Tibial artery (tissue), 4 donors: ENCODE measurements around the gene CCDC43.
A peak's percentile ranks its signal among the peaks of the same experiment; 100 is the strongest.

Experiments used
- DNase-seq, 2 donors: peaks; one replicate each; pipeline ENCODE4 v3.0.0-alpha.2; 2019
- H3K27ac ChIP-seq, 2 donors: fragments of 200-600 bp; sonication (generic) in 1 of 2; 1 replicate in 1 of 2; 2 replicates in 1 of 2; pipeline ENCODE4 v1.5.1; 2018 to 2019; ENCODE audit warnings: mild to moderate bottlenecking in 1 of 2
- H3K27me3 ChIP-seq, 2 donors: fragments of 200-600 bp; sonication (generic) in 1 of 2; one replicate each; pipeline versions ENCODE4 v1.5.1 to v1.6.0; 2016 to 2019
- H3K36me3 ChIP-seq, 3 donors: fragments of 200-600 bp; sonication (generic) in 2 of 3; one replicate each; pipeline ENCODE4 v1.5.1; 2016 to 2019; ENCODE audit warnings: mild to moderate bottlenecking in 2 of 3
- H3K4me1 ChIP-seq, 4 donors: fragments of 200-600 bp; sonication (generic) in 2 of 4; 1 replicate in 3 of 4; 2 replicates in 1 of 4; pipeline ENCODE4 v1.5.1; 2016 to 2019
- H3K4me3 ChIP-seq, 2 donors: fragments of 200-600 bp; sonication (generic) in 1 of 2; 1 replicate in 1 of 2; 2 replicates in 1 of 2; pipeline ENCODE4 v1.5.1; 2018 to 2019; ENCODE audit warnings: mild to moderate bottlenecking in 2 of 2
- H3K9me3 ChIP-seq, 3 donors: fragments of 200-600 bp; sonication (generic) in 1 of 3; one replicate each; pipeline ENCODE4 v1.5.1; 2016 to 2019
- intact Hi-C: fragments of 100-400 bp; cut with DNase I; formaldehyde crosslinking; loops from one replicate; pipeline ENCODE4 v1.15.0; 2023; ENCODE audit warnings: low total_unique reads
- TF ChIP-seq, protein P1 (sequence below), 2 experiments: fragments of 200-600 bp in 1 of 2; fragments of 450-650 bp in 1 of 2; IDR thresholded peaks; one replicate each; pipeline ENCODE4 v1.5.1; 2017 to 2019; ENCODE audit warnings: antibody characterized with exemption in 2 of 2, mild to moderate bottlenecking in 1 of 2, moderate library complexity in 1 of 2

The CCDC43 gene

DNA sequence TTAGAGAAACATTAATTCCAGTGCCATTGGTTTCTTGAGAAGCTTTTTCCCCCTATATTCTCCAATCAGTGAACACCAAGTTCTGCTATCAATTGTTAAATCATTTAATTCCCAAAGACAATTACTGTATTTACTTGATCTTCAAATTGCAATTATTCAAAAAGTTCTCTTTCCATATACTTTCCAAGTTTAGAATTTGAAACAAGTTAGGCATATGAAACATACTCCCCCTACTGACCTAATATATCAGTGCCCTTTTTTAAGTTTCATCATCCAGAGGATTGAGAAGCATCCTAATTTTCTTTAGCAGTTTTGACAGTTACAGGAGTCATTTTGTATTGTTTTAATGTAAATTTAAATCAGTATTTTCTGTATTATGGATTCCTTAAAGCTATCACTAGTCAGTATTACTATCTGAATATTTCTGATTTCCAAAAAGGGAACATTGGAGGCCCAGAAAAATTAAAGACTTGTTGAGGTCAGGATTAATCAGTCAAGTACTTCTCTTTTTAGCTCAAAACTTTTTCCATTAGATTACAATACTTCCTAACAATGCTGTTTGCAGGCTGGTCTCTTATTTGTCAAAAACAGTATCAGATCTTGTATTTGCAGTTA, 17.0 kb downstream of the CCDC43 start:
- no peak for DNase-seq
- H3K4me3 ChIP-seq, result no peak overlapping the region
- H3K4me1 ChIP-seq, result no peaks in the 10 kb centered on the region
- H3K36me3 ChIP-seq, result peaks cover 0 to 11% (median 0%) of the 10 kb centered on the region in 3 donors
- H3K27ac ChIP-seq, result no peak overlapping the region
- TF ChIP-seq, protein P1, sequence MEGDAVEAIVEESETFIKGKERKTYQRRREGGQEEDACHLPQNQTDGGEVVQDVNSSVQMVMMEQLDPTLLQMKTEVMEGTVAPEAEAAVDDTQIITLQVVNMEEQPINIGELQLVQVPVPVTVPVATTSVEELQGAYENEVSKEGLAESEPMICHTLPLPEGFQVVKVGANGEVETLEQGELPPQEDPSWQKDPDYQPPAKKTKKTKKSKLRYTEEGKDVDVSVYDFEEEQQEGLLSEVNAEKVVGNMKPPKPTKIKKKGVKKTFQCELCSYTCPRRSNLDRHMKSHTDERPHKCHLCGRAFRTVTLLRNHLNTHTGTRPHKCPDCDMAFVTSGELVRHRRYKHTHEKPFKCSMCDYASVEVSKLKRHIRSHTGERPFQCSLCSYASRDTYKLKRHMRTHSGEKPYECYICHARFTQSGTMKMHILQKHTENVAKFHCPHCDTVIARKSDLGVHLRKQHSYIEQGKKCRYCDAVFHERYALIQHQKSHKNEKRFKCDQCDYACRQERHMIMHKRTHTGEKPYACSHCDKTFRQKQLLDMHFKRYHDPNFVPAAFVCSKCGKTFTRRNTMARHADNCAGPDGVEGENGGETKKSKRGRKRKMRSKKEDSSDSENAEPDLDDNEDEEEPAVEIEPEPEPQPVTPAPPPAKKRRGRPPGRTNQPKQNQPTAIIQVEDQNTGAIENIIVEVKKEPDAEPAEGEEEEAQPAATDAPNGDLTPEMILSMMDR (IDR thresholded peaks at IDR 0.05), result peak in 1 of 2 experiments; percentile 13
- H3K9me3 ChIP-seq, result no peaks in the 10 kb centered on the region
- no peaks in the 10 kb centered on the region for H3K27me3 ChIP-seq
- intact Hi-C loops, result no loop called here

DNA sequence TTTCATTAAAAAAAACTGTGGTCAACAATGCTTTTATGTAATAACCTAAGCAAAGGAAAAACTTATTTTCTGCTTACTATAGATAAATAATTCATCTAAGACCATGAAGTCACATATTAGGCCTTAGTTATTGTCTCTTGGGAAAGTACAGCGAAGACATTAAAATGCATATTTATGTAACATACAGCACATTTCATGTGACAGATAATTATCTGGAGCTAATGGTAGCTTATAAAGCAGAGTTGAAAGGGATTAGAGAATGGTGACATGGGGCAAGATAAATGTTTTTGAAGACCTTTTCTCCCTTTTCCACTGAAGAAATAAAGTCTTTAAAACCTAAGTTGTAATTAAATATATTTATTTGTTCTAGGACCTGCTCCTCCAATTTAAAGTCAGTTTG, 23.6 kb downstream of the CCDC43 start:
- Histone ChIP-seq H3K9me3 (no peaks in the 10 kb centered on the region), H3K36me3 (no peaks in the 10 kb centered on the region), H3K4me3 (no peak overlapping the region), H3K27ac (no peak overlapping the region), H3K27me3 (no peaks in the 10 kb centered on the region), H3K4me1 (no peaks in the 10 kb centered on the region)
- intact Hi-C loops, result no loop called here
- TF ChIP-seq, protein P1 (IDR thresholded peaks at IDR 0.05), result no peak
- DNase-seq, result no peak

DNA sequence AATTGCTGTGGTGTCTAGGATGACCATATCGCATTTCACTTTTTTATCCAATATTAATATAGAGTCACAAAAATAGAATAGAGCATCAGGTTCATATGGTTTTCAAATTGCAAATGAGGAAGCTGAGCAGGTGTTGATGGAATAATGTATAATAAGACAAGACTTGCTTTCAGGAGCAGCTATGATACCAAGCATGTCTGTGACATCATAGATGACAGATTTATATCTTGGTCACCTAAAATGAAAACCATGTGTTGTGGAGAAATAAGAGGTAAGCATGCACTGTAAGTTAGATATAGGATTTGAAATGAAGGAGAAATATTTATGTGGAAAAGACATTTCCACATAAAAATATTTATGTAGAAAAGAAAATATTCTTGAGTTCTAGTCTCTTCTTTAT, 24.7 kb downstream of the CCDC43 start:
- Histone ChIP-seq H3K27ac (no peak overlapping the region), H3K36me3 (no peaks in the 10 kb centered on the region)
- intact Hi-C loops, result no loop called here

DNA sequence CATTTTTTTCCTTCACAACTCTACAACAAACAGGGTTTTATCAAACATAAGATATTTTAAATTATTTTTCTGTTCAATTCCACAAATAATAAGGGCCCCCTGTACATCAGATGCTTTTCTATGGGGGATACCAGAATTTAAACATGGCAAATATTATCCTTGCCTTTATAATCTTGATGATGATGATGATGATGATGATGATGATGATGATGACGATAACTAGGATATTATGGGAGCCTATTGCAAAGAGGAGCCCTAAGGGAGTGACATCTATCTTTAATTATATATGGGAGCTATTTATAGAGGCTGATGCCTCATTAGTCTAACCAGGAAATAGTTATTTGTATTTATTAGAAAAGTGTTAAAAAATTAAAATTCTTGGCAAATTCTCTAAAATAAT, 26.5 kb downstream of the CCDC43 start:
- intact Hi-C loops, result no loop called here

More for the DNA sequence above, 24.7 kb downstream of the CCDC43 start:
- no peak for DNase-seq
- TF ChIP-seq, protein P1 (IDR thresholded peaks at IDR 0.05), result no peak
- no peaks in the 10 kb centered on the region for H3K9me3 ChIP-seq
- H3K4me1 ChIP-seq, result no peaks in the 10 kb centered on the region
- no peak overlapping the region for H3K4me3 ChIP-seq
- peaks cover 0 to 3% of the 10 kb centered on the region in 2 donors for H3K27me3 ChIP-seq

DNA sequence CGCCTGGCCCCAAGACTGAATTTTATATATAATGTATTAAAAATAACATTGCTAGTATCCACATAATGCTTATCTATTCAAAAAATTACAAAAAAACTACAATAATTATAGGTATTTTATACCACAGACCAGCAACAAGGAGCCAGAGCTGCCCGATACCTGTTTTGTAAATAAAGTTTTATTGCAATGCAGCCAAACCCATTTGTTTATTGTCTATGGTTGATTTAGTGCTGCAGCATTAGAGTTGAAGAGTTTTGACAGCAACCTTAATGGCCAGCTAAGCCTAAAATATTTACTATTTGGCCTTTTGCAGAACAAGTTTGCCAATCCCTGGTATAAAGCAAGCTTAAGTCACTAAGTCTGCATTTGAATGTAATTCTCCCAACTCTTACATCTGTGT, 27.7 kb downstream of the CCDC43 start:
- Histone ChIP-seq H3K36me3 (no peaks in the 10 kb centered on the region), H3K4me1 (peaks cover 0 to 3% (median 0%) of the 10 kb centered on the region in 4 donors), H3K27ac (no peak overlapping the region), H3K4me3 (no peak overlapping the region), H3K9me3 (no peaks in the 10 kb centered on the region), H3K27me3 (peaks cover 0 to 14% of the 10 kb centered on the region in 2 donors)
- intact Hi-C loops, result no loop called here
- TF ChIP-seq, protein P1 (IDR thresholded peaks at IDR 0.05), result no peak
- DNase-seq, result no peak

More for the DNA sequence above, 26.5 kb downstream of the CCDC43 start:
- TF ChIP-seq, protein P1 (IDR thresholded peaks at IDR 0.05), result no peak
- H3K27ac ChIP-seq, result no peak overlapping the region
- H3K36me3 ChIP-seq, result no peaks in the 10 kb centered on the region
- no peak overlapping the region for H3K4me3 ChIP-seq
- H3K9me3 ChIP-seq, result no peaks in the 10 kb centered on the region
- H3K4me1 ChIP-seq, result no peaks in the 10 kb centered on the region
- no peak for DNase-seq
- H3K27me3 ChIP-seq, result peaks cover 0 to 3% of the 10 kb centered on the region in 2 donors
